Measurements from ENCODE around the gene ADAM10.
A peak's percentile ranks its signal among the peaks of the same experiment; 100 is the strongest.

Gene ADAM10

GRCh38 chr15:58749532-58750337 is at the start of gene ADAM10:
ADAM10 (minus strand) TSS chr15:58749707; CDS start chr15:58749534, 173 bp downstream.
- Histone ChIP-seq H3K4me3 (ENCODE audit: low read length) (peak within 1 kb of the TSS; percentile 99), H3K9me3 (ENCODE audit: control insufficient read depth, low read length) (no peaks in the 10 kb centered on the region), H3K4me1 (ENCODE audit: control insufficient read depth, insufficient read depth, low read length) (peaks cover 27% of the 10 kb centered on the region), H3K36me3 (ENCODE audit: control insufficient read depth, insufficient read depth, low read length, severe bottlenecking) (no peaks in the 10 kb centered on the region), H3K27me3 (replicated peaks; ENCODE audit: control insufficient read depth, insufficient read depth, low read length) (no peaks in the 10 kb centered on the region), H3K9ac (ENCODE audit: low read length) (peak within 1 kb of the TSS; percentile 97)
- peak; percentile 99 for DNase-seq (ENCODE audit: low read depth)

- no peaks in the 10 kb centered on the region for H3K9me3 ChIP-seq (ENCODE audit: control insufficient read depth, low read length)
- no peak for DNase-seq (ENCODE audit: low read depth)
- no peaks in the 10 kb centered on the region for H3K27me3 ChIP-seq (replicated peaks; ENCODE audit: control insufficient read depth, insufficient read depth, low read length)
- no peaks in the 10 kb centered on the region for H3K4me1 ChIP-seq (ENCODE audit: control insufficient read depth, insufficient read depth, low read length)
- no peak overlapping the region for H3K4me3 ChIP-seq (ENCODE audit: low read length)
- H3K9ac ChIP-seq (ENCODE audit: low read length) = no peak overlapping the region
- H3K36me3 ChIP-seq (ENCODE audit: control insufficient read depth, insufficient read depth, low read length, severe bottlenecking) = no peaks in the 10 kb centered on the region
Measured at GRCh38 chr15:58797505-58797904, 48.0 kb upstream of the ADAM10 start.

GRCh38 chr15:58795825-58796224 is 46.3 kb upstream of the ADAM10 start:
- no peak overlapping the region for H3K4me3 ChIP-seq (ENCODE audit: low read length)
- DNase-seq (ENCODE audit: low read depth) = no peak
- H3K27me3 ChIP-seq (replicated peaks; ENCODE audit: control insufficient read depth, insufficient read depth, low read length) = no peaks in the 10 kb centered on the region
- no peaks in the 10 kb centered on the region for H3K4me1 ChIP-seq (ENCODE audit: control insufficient read depth, insufficient read depth, low read length)
- H3K36me3 ChIP-seq (ENCODE audit: control insufficient read depth, insufficient read depth, low read length, severe bottlenecking) = no peaks in the 10 kb centered on the region
- H3K9ac ChIP-seq (ENCODE audit: low read length) = no peak overlapping the region
- H3K9me3 ChIP-seq (ENCODE audit: control insufficient read depth, low read length) = no peaks in the 10 kb centered on the region

GRCh38 chr15:58793862-58794261 is 44.4 kb upstream of the ADAM10 start:
- H3K9me3 ChIP-seq (ENCODE audit: control insufficient read depth, low read length) = no peaks in the 10 kb centered on the region
- H3K36me3 ChIP-seq (ENCODE audit: control insufficient read depth, insufficient read depth, low read length, severe bottlenecking) = no peaks in the 10 kb centered on the region
- no peaks in the 10 kb centered on the region for H3K27me3 ChIP-seq (replicated peaks; ENCODE audit: control insufficient read depth, insufficient read depth, low read length)
- no peak for DNase-seq (ENCODE audit: low read depth)
- H3K9ac ChIP-seq (ENCODE audit: low read length) = no peak overlapping the region
- no peak overlapping the region for H3K4me3 ChIP-seq (ENCODE audit: low read length)
- H3K4me1 ChIP-seq (ENCODE audit: control insufficient read depth, insufficient read depth, low read length) = no peaks in the 10 kb centered on the region

- Histone ChIP-seq H3K36me3 (ENCODE audit: control insufficient read depth, insufficient read depth, low read length, severe bottlenecking) (no peaks in the 10 kb centered on the region), H3K27me3 (replicated peaks; ENCODE audit: control insufficient read depth, insufficient read depth, low read length) (no peaks in the 10 kb centered on the region), H3K9me3 (ENCODE audit: control insufficient read depth, low read length) (no peaks in the 10 kb centered on the region), H3K9ac (ENCODE audit: low read length) (no peak overlapping the region), H3K4me1 (ENCODE audit: control insufficient read depth, insufficient read depth, low read length) (peaks cover 4% of the 10 kb centered on the region), H3K4me3 (ENCODE audit: low read length) (no peak overlapping the region)
- DNase-seq (ENCODE audit: low read depth) = no peak
Measured at GRCh38 chr15:58788056-58788710, 38.7 kb upstream of the ADAM10 start.

- peaks cover 4% of the 10 kb centered on the region for H3K4me1 ChIP-seq (ENCODE audit: control insufficient read depth, insufficient read depth, low read length)
- H3K36me3 ChIP-seq (ENCODE audit: control insufficient read depth, insufficient read depth, low read length, severe bottlenecking) = no peaks in the 10 kb centered on the region
- DNase-seq (ENCODE audit: low read depth) = no peak
- H3K9ac ChIP-seq (ENCODE audit: low read length) = no peak overlapping the region
- H3K4me3 ChIP-seq (ENCODE audit: low read length) = no peak overlapping the region
- no peaks in the 10 kb centered on the region for H3K9me3 ChIP-seq (ENCODE audit: control insufficient read depth, low read length)
- H3K27me3 ChIP-seq (replicated peaks; ENCODE audit: control insufficient read depth, insufficient read depth, low read length) = no peaks in the 10 kb centered on the region
Measured at GRCh38 chr15:58785355-58785754, 35.8 kb upstream of the ADAM10 start.

- no peak for DNase-seq (ENCODE audit: low read depth)
- Histone ChIP-seq H3K27me3 (replicated peaks; ENCODE audit: control insufficient read depth, insufficient read depth, low read length) (no peaks in the 10 kb centered on the region), H3K4me3 (ENCODE audit: low read length) (no peak overlapping the region), H3K36me3 (ENCODE audit: control insufficient read depth, insufficient read depth, low read length, severe bottlenecking) (no peaks in the 10 kb centered on the region), H3K9ac (ENCODE audit: low read length) (no peak overlapping the region), H3K4me1 (ENCODE audit: control insufficient read depth, insufficient read depth, low read length) (no peaks in the 10 kb centered on the region), H3K9me3 (ENCODE audit: control insufficient read depth, low read length) (no peaks in the 10 kb centered on the region)
Measured at GRCh38 chr15:58779554-58779953, 30.0 kb upstream of the ADAM10 start.

- no peak for DNase-seq (ENCODE audit: low read depth)
- H3K9ac ChIP-seq (ENCODE audit: low read length) = no peak overlapping the region
- H3K36me3 ChIP-seq (ENCODE audit: control insufficient read depth, insufficient read depth, low read length, severe bottlenecking) = no peaks in the 10 kb centered on the region
- H3K27me3 ChIP-seq (replicated peaks; ENCODE audit: control insufficient read depth, insufficient read depth, low read length) = no peaks in the 10 kb centered on the region
- no peak overlapping the region for H3K4me3 ChIP-seq (ENCODE audit: low read length)
- H3K4me1 ChIP-seq (ENCODE audit: control insufficient read depth, insufficient read depth, low read length) = peaks cover 7% of the 10 kb centered on the region
- no peaks in the 10 kb centered on the region for H3K9me3 ChIP-seq (ENCODE audit: control insufficient read depth, low read length)
Measured at GRCh38 chr15:58777107-58777506, 27.6 kb upstream of the ADAM10 start.

- Histone ChIP-seq H3K9ac (ENCODE audit: low read length) (no peak overlapping the region), H3K4me1 (ENCODE audit: control insufficient read depth, insufficient read depth, low read length) (peaks cover 7% of the 10 kb centered on the region), H3K36me3 (ENCODE audit: control insufficient read depth, insufficient read depth, low read length, severe bottlenecking) (no peaks in the 10 kb centered on the region), H3K9me3 (ENCODE audit: control insufficient read depth, low read length) (no peaks in the 10 kb centered on the region), H3K4me3 (ENCODE audit: low read length) (no peak overlapping the region), H3K27me3 (replicated peaks; ENCODE audit: control insufficient read depth, insufficient read depth, low read length) (no peaks in the 10 kb centered on the region)
- DNase-seq (ENCODE audit: low read depth) = no peak
Measured at GRCh38 chr15:58775402-58775801, 25.9 kb upstream of the ADAM10 start.

- Histone ChIP-seq H3K36me3 (ENCODE audit: control insufficient read depth, insufficient read depth, low read length, severe bottlenecking) (no peaks in the 10 kb centered on the region), H3K27me3 (replicated peaks; ENCODE audit: control insufficient read depth, insufficient read depth, low read length) (no peaks in the 10 kb centered on the region), H3K4me1 (ENCODE audit: control insufficient read depth, insufficient read depth, low read length) (peaks cover 11% of the 10 kb centered on the region), H3K9ac (ENCODE audit: low read length) (peak overlapping the region; percentile 95), H3K4me3 (ENCODE audit: low read length) (peak overlapping the region; percentile 85), H3K9me3 (ENCODE audit: control insufficient read depth, low read length) (no peaks in the 10 kb centered on the region)
- DNase-seq (ENCODE audit: low read depth) = no peak
Measured at GRCh38 chr15:58773024-58773423, 23.5 kb upstream of the ADAM10 start.

- no peaks in the 10 kb centered on the region for H3K36me3 ChIP-seq (ENCODE audit: control insufficient read depth, insufficient read depth, low read length, severe bottlenecking)
- peak overlapping the region; percentile 95 for H3K9ac ChIP-seq (ENCODE audit: low read length)
- no peaks in the 10 kb centered on the region for H3K27me3 ChIP-seq (replicated peaks; ENCODE audit: control insufficient read depth, insufficient read depth, low read length)
- H3K9me3 ChIP-seq (ENCODE audit: control insufficient read depth, low read length) = no peaks in the 10 kb centered on the region
- DNase-seq (ENCODE audit: low read depth) = peak; percentile 60
- H3K4me1 ChIP-seq (ENCODE audit: control insufficient read depth, insufficient read depth, low read length) = peaks cover 11% of the 10 kb centered on the region
- peak overlapping the region; percentile 85 for H3K4me3 ChIP-seq (ENCODE audit: low read length)
Measured at GRCh38 chr15:58771621-58772250, 22.2 kb upstream of the ADAM10 start.
